ENCODE data around the gene USP16.

The USP16 gene

DNA sequence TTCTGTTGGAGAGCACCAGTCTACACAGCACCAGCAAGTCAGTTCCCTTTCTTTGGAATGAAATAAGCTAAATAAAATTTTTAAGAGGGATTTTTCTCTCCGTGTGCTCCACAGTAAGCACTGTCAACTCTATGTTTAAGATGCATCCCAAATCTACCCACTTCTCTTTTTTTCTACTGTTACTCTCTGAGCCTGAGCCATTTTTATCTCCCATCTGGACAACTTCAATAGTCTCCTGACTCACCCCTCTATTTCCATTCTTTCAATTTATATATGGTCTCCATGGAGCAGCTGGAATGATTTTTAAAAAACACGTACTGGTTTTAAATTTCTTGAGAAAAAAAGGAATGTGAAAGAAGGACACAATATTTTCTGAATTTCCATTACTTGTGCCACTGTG, 73.7 kb downstream of the USP16 start:
- TF ChIP-seq CTCF (conservative IDR thresholded peaks at IDR 0.05; ENCODE audit: low read length) = no peak
- H3K4me3 ChIP-seq (ENCODE audit: low read length) = no peak overlapping the region
- DNase-seq (ENCODE audit: low read depth) = no peak

DNA sequence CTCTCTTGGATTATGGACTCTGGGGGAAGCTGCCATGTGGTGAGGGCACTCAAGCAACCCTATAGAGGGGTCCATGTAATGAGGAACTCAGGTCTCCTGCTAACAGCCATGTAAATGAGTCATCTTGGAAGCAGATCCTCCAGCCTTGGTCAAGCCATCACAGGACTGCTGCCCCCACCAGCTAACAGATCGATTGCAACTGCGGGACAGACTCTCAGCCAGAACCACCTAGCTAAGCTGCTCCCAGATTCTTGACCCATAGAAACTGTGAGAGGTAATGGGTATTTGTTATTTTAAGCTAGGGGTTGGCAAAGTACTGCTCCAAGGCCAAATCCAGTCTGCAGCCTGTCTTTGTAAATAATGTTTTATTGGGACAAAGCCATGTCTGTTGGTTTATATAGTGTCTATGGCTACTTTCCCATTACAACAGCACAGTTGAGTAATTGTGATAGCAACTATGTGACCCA, 78.4 kb downstream of the USP16 start:
- no peak for DNase-seq (ENCODE audit: low read depth)
- no peak for TF ChIP-seq CTCF (conservative IDR thresholded peaks at IDR 0.05; ENCODE audit: low read length)
- H3K4me3 ChIP-seq (ENCODE audit: low read length) = no peak overlapping the region
